Cardiac muscle cell (in vitro differentiated cells and primary cell): Measurements from ENCODE around the gene G6PC3. TPM values are rescaled to one million over a fixed set of nuclear protein-coding genes. Genes with fewer than 3 reads are reported as not detected.

Source experiments
- DNase-seq, 2 donors: peaks; one replicate each; pipeline versions ENCODE4 v3.0.0 to v3.0.0-alpha.2; 2010 to 2017; ENCODE audit warnings: low read depth in 1 of 2, low spot score in 1 of 2
- H3K27ac ChIP-seq: fragments of 200-600 bp; sonication (generic); 2 replicates; pipeline ENCODE4 v1.5.1; 2016
- H3K27me3 ChIP-seq: fragments of 200-600 bp; sonication (generic); 2 replicates; pipeline ENCODE4 v1.6.0; 2016; ENCODE audit warnings: control low read depth
- H3K36me3 ChIP-seq: fragments of 200-600 bp; sonication (generic); 2 replicates; pipeline ENCODE4 v1.5.1; 2016; ENCODE audit warnings: control low read depth
- H3K4me1 ChIP-seq: fragments of 200-600 bp; sonication (generic); 2 replicates; pipeline ENCODE4 v1.8.1; 2017; ENCODE audit warnings: low read depth, mild to moderate bottlenecking, mixed run types
- H3K4me3 ChIP-seq: fragments of 200-600 bp; sonication (generic); 2 replicates; pipeline ENCODE4 v1.5.1; 2016; ENCODE audit warnings: mild to moderate bottlenecking
- H3K9me3 ChIP-seq: fragments of 200-600 bp; sonication (generic); 2 replicates; pipeline ENCODE4 v1.5.1; 2017; ENCODE audit warnings: low read depth, mild to moderate bottlenecking, control low read depth
- polyA plus RNA-seq: library from polyadenylated mRNA; unstranded; fragments of >200 nt; fragmentation: Nextera tagmentation; extraction: Ambion mirVana; gene quantifications from 2 replicates; pipeline ENCODE4 v1.2.1, GENCODE V29; 2016
- total RNA-seq: library from RNA; depleted of rRNA; stranded (reverse); fragments of >200 nt; gene quantifications from 2 replicates; pipeline ENCODE4 v1.2.3, GENCODE V29; 2016
- TF ChIP-seq, protein P1 (sequence below): IDR thresholded peaks from 2 replicates; pipeline ENCODE4 v1.5.1; 2012; ENCODE audit warnings: low read depth, mild to moderate bottlenecking, low read length

G6PC3 gene
- total and polyA plus RNA-seq, 2 experiments from 2014 or later, result 93.1 to 234 TPM

DNA sequence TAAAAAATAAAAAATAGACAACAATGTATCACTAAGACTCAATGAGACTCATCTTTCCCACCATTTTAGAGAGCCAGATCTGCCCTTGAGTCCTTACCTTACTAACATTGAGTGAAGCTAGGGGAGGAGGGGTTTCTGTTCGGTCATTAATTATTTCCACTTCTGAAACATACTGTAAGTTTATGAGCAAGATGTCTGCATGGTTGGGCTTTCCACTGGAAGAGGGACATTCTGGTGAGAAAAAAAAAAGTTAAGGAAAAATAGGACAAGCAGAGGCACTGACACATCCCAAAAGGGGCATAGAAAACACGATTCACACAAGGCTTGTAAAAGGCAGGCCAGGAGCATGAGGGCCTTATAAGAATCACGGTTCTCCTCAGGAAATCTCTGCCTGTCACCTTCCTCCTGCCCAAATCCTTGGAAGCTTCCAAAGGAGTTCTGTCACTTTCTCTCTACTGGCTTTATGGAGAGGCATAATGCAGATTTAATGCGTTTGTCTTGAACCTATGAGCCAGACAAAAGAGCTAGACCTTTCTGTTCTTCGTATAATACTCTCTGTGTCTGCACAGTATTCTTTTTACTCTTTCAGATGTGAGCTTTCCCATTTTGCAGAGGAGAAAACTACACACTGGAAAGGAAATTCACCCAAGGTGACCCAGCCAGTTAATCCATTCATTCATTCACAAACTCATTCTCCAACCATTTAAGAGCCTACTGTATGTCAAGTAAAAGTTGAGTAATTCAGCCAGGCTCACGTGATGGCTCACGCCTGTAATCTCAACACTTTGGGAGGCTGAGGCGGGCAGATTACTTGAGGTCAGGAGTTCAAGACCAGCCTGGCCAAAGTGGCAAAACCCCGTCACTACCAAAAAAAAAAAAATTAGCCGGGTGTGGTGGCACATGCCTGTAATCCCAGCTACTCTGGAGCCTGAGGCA, 6.6 kb upstream of the G6PC3 start:
- no peak for DNase-seq
- Histone ChIP-seq H3K27ac (peak overlapping the region; percentile 4), H3K9me3 (no peaks in the 10 kb centered on the region), H3K36me3 (peaks cover 20% of the 10 kb centered on the region), H3K4me1 (peaks cover 6% of the 10 kb centered on the region), H3K4me3 (no peak overlapping the region), H3K27me3 (no peaks in the 10 kb centered on the region)
- TF ChIP-seq, protein P1, sequence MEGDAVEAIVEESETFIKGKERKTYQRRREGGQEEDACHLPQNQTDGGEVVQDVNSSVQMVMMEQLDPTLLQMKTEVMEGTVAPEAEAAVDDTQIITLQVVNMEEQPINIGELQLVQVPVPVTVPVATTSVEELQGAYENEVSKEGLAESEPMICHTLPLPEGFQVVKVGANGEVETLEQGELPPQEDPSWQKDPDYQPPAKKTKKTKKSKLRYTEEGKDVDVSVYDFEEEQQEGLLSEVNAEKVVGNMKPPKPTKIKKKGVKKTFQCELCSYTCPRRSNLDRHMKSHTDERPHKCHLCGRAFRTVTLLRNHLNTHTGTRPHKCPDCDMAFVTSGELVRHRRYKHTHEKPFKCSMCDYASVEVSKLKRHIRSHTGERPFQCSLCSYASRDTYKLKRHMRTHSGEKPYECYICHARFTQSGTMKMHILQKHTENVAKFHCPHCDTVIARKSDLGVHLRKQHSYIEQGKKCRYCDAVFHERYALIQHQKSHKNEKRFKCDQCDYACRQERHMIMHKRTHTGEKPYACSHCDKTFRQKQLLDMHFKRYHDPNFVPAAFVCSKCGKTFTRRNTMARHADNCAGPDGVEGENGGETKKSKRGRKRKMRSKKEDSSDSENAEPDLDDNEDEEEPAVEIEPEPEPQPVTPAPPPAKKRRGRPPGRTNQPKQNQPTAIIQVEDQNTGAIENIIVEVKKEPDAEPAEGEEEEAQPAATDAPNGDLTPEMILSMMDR, result no peak

DNA sequence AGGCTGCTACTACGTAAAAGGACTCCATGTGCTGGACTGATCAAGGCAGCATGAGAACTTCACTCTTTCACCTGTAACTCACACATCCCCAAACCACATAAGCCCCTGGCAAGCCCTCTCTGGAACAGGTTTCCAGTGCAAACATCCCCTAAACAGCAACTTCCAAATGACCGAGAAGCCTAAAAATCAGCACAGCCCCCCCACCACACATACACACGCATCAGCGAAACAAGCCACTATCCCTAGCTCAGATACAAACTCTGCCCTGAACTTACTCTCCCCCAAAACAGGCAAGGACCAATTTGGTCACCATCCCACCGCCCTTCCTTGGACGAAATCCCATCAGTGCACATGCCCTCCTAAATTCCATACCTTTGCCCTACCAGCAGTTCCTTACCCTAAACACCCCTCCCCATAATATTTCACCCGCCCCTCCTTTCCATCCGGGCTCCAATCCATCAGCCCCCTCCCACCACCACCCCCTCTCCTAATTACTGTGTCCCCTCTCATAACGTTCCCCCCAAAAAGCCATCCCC, 4.8 kb upstream of the G6PC3 start:
- Histone ChIP-seq H3K36me3 (peaks cover 14% of the 10 kb centered on the region), H3K27ac (peak overlapping the region; percentile 99), H3K4me1 (peaks cover 5% of the 10 kb centered on the region), H3K4me3 (peak overlapping the region; percentile 82), H3K27me3 (no peaks in the 10 kb centered on the region), H3K9me3 (no peaks in the 10 kb centered on the region)
- no peak for DNase-seq
- TF ChIP-seq, protein P1, result no peak

- TF ChIP-seq, protein P1, result no peak
- peak; percentile 93 to 94 for DNase-seq
- Histone ChIP-seq H3K9me3 (no peaks in the 10 kb centered on the region), H3K27ac (peak within 1 kb of the TSS; percentile 99), H3K36me3 (peaks cover 12% of the 10 kb centered on the region), H3K4me3 (peak within 1 kb of the TSS; percentile 82), H3K27me3 (no peaks in the 10 kb centered on the region), H3K4me1 (peaks cover 8% of the 10 kb centered on the region)
Observed at GRCh38 chr17:44066204-44066930, 4.2 kb upstream of the G6PC3 start, which contains the start of gene LSM12. Gene LSM12 (minus strand): TSS chr17:44066671. CDS start chr17:44066587, 84 bp downstream.

- H3K9me3 ChIP-seq, result no peaks in the 10 kb centered on the region
- DNase-seq, result no peak
- TF ChIP-seq, protein P1, result no peak
- H3K36me3 ChIP-seq, result peaks cover 8% of the 10 kb centered on the region
- no peak overlapping the region for H3K4me3 ChIP-seq
- H3K27ac ChIP-seq, result peak overlapping the region; percentile 99
- no peaks in the 10 kb centered on the region for H3K27me3 ChIP-seq
- H3K4me1 ChIP-seq, result peaks cover 15% of the 10 kb centered on the region
Observed at GRCh38 chr17:44067545-44067940, 3.0 kb upstream of the G6PC3 start.

DNA sequence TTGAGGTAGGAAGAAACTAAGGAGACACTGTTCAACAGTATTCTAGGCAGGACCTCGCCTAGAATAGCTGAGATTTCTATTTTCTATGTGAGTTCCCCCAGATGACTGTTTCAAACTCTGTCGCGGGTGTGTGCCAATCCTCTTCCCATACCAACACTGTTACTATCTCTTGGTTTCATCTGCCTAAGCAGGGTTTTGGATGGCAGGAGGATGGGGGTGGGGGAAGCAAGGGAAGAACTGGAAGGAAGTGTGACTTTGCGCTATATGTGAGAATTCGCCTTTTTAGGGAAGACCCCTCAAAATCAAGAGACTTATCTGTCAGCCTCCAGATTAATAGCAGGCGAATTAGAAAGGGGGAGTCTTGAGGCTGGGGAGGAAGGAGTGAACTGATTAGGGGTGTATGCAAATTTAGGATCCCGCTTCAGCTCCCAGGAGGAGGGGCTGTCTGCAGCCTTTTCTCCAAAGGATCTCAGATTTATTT, 521 bp upstream of the G6PC3 start:
- Histone ChIP-seq H3K27ac (peak overlapping the region; percentile 77), H3K36me3 (no peaks in the 10 kb centered on the region), H3K4me3 (peak overlapping the region; percentile 31), H3K27me3 (no peaks in the 10 kb centered on the region), H3K9me3 (no peaks in the 10 kb centered on the region), H3K4me1 (peaks cover 15% of the 10 kb centered on the region)
- TF ChIP-seq, protein P1, result no peak
- peak in 1 of 2 donors; percentile 32 for DNase-seq
